HepG2 (cell line): ENCODE measurements around the gene TOB1. TPM values are rescaled to one million over a fixed set of nuclear protein-coding genes. Genes with fewer than 3 reads are reported as not detected.

ENCODE experiments used
- ELF1 ChIP-seq: sonication (generic); formaldehyde crosslinking; IDR thresholded peaks from 2 replicates; pipeline ENCODE4 v1.4.0; 2020; ENCODE audit warnings: missing genetic modification reagents
- HMG20A ChIP-seq: IDR thresholded peaks from 2 replicates; pipeline ENCODE4 v1.6.1; 2016; ENCODE audit warnings: borderline replicate concordance
- ISX ChIP-seq: sonication (generic); formaldehyde crosslinking; conservative IDR thresholded peaks from 2 replicates; pipeline ENCODE4 v1.5.0; 2020; ENCODE audit warnings: missing genetic modification reagents
- NFKB2 ChIP-seq: sonication (generic); formaldehyde crosslinking; IDR thresholded peaks from 2 replicates; pipeline ENCODE4 v1.4.0; 2020; ENCODE audit warnings: missing genetic modification reagents, borderline replicate concordance
- NR2F1 ChIP-seq, 2 experiments: fragments of 450-650 bp in 1 of 2; formaldehyde crosslinking in 1 of 2; IDR thresholded peaks; 2 replicates each; pipeline versions ENCODE4 v1.5.0 to v1.6.1; 2016 to 2020; ENCODE audit warnings: mild to moderate bottlenecking in 1 of 2, missing compliant biosample characterization in 1 of 2, missing genetic modification reagents in 1 of 2, moderate library complexity in 1 of 2
- PAWR ChIP-seq: sonication (generic); formaldehyde crosslinking; IDR thresholded peaks from 2 replicates; pipeline ENCODE4 v1.4.0; 2020; ENCODE audit warnings: missing genetic modification reagents, mild to moderate bottlenecking, borderline replicate concordance
- PITX1 ChIP-seq: sonication (generic); formaldehyde crosslinking; IDR thresholded peaks from 2 replicates; pipeline ENCODE4 v1.5.1; 2020; ENCODE audit warnings: mild to moderate bottlenecking, missing genetic modification reagents
- SMAD3 ChIP-seq: sonication (generic); formaldehyde crosslinking; IDR thresholded peaks from 2 replicates; pipeline ENCODE4 v1.4.0; 2020; ENCODE audit warnings: missing genetic modification reagents
- SUZ12 ChIP-seq: fragments of 150-350 bp; IDR thresholded peaks from 2 replicates; pipeline ENCODE4 v1.6.1; 2014; ENCODE audit warnings: low read depth, low read length
- TBL1XR1 ChIP-seq: fragments of 150-350 bp; IDR thresholded peaks from 2 replicates; pipeline ENCODE4 v1.6.1; 2014; ENCODE audit warnings: borderline replicate concordance, low read length; ENCODE audit not compliant: partially characterized antibody
- TEAD2 ChIP-seq: sonication (generic); formaldehyde crosslinking; IDR thresholded peaks from 2 replicates; pipeline ENCODE4 v1.9.0; 2021; ENCODE audit warnings: missing genetic modification reagents
- ZKSCAN5 ChIP-seq: sonication (generic); formaldehyde crosslinking; IDR thresholded peaks from 2 replicates; pipeline ENCODE4 v1.5.1; 2020; ENCODE audit warnings: mild to moderate bottlenecking, missing genetic modification reagents
- ZNF670 ChIP-seq: sonication (generic); formaldehyde crosslinking; IDR thresholded peaks from 2 replicates; pipeline ENCODE4 v1.8.0; 2022; ENCODE audit warnings: mild to moderate bottlenecking, missing genetic modification reagents, borderline replicate concordance
- ZNF672 ChIP-seq: sonication (generic); formaldehyde crosslinking; IDR thresholded peaks from 2 replicates; pipeline ENCODE4 v1.8.1; 2022; ENCODE audit warnings: missing genetic modification reagents
- ZNF749 ChIP-seq: sonication (generic); formaldehyde crosslinking; IDR thresholded peaks from 2 replicates; pipeline ENCODE4 v1.8.0; 2022; ENCODE audit warnings: mild to moderate bottlenecking, missing genetic modification reagents, moderate library complexity, borderline replicate concordance
- ZNF878 ChIP-seq: sonication (generic); formaldehyde crosslinking; IDR thresholded peaks from 2 replicates; pipeline ENCODE4 v1.8.1; 2023; ENCODE audit warnings: mild to moderate bottlenecking, missing genetic modification reagents, moderate library complexity
- polyA plus RNA-seq, 8 experiments: library from polyadenylated mRNA; depleted of rRNA in 3 of 8; stranded (reverse) in 7 of 8; unstranded in 1 of 8; fragments of >200 nt; fragmentation: Illumina TruSeq in 4 of 8; extraction: Trizol in 4 of 8; gene quantifications; 2 replicates each; pipeline versions ENCODE4 v1.2.1 to v1.2.3, GENCODE V29; 2011 to 2016; ENCODE audit warnings: low read depth in 4 of 8, missing spikeins in 1 of 8, mixed read lengths in 1 of 8; ENCODE audit not compliant: insufficient read depth in 1 of 8
- total RNA-seq, 5 experiments: library from RNA; depleted of rRNA; stranded (reverse); fragments of >200 nt; fragmentation: Illumina TruSeq; extraction: Trizol; gene quantifications; 2 replicates each; pipeline ENCODE4 v1.2.3, GENCODE V29; 2016; ENCODE audit warnings: low read depth in 1 of 5
- TF ChIP-seq, protein P1 (sequence below): sonication (generic); formaldehyde crosslinking; IDR thresholded peaks from 2 replicates; pipeline ENCODE4 v1.4.0; 2020; ENCODE audit warnings: missing genetic modification reagents, low read depth, mild to moderate bottlenecking, borderline replicate concordance
- TF ChIP-seq, protein P2 (sequence below): sonication (generic); formaldehyde crosslinking; IDR thresholded peaks from 2 replicates; pipeline ENCODE4 v1.5.0; 2020; ENCODE audit warnings: mild to moderate bottlenecking, missing genetic modification reagents
- TF ChIP-seq, protein P3 (sequence below): sonication (generic); formaldehyde crosslinking; IDR thresholded peaks from 2 replicates; pipeline ENCODE4 v1.4.0; 2020; ENCODE audit warnings: mild to moderate bottlenecking, missing genetic modification reagents
- TF ChIP-seq, protein P4 (sequence below): sonication (generic); formaldehyde crosslinking; IDR thresholded peaks from 2 replicates; pipeline ENCODE4 v1.5.0; 2020; ENCODE audit warnings: mild to moderate bottlenecking, missing genetic modification reagents, moderate library complexity
- TF ChIP-seq, protein P5 (sequence below): sonication (generic); formaldehyde crosslinking; IDR thresholded peaks from 2 replicates; pipeline ENCODE4 v1.5.1; 2020; ENCODE audit warnings: missing genetic modification reagents, mild to moderate bottlenecking, borderline replicate concordance
- TF ChIP-seq, protein P6 (sequence below): sonication (generic); formaldehyde crosslinking; IDR thresholded peaks from 2 replicates; pipeline ENCODE4 v1.4.0; 2020; ENCODE audit warnings: missing genetic modification reagents

Gene TOB1
- total and polyA plus RNA-seq, 2 of the 13 experiments (the other 11 are each of a cell fraction or from before 2014, with no cell fraction given): 21.9 to 57.7 TPM

DNA sequence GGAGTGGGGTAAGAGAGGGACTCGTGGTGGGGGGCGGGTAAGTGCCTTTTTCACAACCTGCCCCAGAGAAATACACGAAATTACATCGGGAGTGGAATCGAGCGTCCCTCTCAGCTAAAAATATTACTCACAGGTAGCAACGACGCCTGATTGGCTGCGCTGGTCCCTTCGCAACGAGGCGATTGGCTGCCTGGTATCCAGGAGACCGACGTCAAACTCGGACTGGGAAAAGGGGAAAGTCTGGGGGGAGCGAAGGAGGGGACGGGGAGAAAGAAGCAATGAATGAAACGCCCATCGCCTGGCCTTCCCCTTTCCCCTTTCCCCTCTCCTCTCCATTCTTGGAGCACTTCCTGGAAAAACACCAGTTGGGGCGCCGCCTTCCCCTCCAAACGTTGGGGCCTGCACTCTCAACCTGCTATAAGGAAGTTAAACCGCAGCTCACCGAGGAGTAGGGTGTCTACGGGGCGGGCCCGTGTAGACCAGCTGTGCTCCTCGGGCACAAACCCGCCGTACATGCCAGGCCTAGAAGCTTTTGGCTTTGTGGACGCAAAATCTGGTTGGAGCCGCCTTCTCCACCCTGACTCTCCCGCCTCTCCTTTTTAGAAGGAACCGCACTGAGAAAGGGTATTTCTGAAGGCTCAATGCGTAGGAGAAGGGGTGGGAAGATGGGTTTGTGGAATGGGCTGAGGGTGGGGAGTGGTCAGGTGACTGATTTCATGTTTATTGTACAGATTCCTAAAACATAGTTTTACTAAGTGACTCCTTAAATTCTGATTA, 1.4 kb upstream of the TOB1 start (continued):
- TF ChIP-seq, protein P1, sequence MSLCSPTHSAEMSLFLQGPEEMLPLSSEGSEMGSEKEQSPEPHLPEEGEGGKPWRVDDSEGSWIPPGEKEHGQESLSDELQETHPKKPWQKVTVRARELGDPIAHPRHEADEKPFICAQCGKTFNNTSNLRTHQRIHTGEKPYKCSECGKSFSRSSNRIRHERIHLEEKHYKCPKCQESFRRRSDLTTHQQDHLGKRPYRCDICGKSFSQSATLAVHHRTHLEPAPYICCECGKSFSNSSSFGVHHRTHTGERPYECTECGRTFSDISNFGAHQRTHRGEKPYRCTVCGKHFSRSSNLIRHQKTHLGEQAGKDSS (CRISPR knock-in tag): peak; percentile 81; the same call in 1 of the 2 replicates
- TF ChIP-seq PITX1: no peak
- TF ChIP-seq, protein P2, sequence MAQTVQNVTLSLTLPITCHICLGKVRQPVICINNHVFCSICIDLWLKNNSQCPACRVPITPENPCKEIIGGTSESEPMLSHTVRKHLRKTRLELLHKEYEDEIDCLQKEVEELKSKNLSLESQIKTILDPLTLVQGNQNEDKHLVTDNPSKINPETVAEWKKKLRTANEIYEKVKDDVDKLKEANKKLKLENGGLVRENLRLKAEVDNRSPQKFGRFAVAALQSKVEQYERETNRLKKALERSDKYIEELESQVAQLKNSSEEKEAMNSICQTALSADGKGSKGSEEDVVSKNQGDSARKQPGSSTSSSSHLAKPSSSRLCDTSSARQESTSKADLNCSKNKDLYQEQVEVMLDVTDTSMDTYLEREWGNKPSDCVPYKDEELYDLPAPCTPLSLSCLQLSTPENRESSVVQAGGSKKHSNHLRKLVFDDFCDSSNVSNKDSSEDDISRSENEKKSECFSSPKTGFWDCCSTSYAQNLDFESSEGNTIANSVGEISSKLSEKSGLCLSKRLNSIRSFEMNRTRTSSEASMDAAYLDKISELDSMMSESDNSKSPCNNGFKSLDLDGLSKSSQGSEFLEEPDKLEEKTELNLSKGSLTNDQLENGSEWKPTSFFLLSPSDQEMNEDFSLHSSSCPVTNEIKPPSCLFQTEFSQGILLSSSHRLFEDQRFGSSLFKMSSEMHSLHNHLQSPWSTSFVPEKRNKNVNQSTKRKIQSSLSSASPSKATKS: 0 out of 2 replicates have a peak, but pooled peaks have one; percentile 37
- TF ChIP-seq, protein P3, sequence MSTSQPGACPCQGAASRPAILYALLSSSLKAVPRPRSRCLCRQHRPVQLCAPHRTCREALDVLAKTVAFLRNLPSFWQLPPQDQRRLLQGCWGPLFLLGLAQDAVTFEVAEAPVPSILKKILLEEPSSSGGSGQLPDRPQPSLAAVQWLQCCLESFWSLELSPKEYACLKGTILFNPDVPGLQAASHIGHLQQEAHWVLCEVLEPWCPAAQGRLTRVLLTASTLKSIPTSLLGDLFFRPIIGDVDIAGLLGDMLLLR: no peak; the same call in none of the 2 replicates
- TF ChIP-seq, protein P4, sequence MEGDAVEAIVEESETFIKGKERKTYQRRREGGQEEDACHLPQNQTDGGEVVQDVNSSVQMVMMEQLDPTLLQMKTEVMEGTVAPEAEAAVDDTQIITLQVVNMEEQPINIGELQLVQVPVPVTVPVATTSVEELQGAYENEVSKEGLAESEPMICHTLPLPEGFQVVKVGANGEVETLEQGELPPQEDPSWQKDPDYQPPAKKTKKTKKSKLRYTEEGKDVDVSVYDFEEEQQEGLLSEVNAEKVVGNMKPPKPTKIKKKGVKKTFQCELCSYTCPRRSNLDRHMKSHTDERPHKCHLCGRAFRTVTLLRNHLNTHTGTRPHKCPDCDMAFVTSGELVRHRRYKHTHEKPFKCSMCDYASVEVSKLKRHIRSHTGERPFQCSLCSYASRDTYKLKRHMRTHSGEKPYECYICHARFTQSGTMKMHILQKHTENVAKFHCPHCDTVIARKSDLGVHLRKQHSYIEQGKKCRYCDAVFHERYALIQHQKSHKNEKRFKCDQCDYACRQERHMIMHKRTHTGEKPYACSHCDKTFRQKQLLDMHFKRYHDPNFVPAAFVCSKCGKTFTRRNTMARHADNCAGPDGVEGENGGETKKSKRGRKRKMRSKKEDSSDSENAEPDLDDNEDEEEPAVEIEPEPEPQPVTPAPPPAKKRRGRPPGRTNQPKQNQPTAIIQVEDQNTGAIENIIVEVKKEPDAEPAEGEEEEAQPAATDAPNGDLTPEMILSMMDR: peak; percentile 23; the same call in 1 of the 2 replicates
- peak; percentile 62; the same call in 1 of the 2 replicates for TF ChIP-seq SMAD3 (CRISPR knock-in tag)
- TF ChIP-seq NFKB2 (CRISPR knock-in tag): peak; percentile 65; the same call in 1 of the 2 replicates
- TF ChIP-seq ZNF749 (CRISPR knock-in tag): 0 out of 2 replicates have a peak, but pooled peaks have one; percentile 57
- TF ChIP-seq TEAD2: 0 out of 2 replicates have a peak, but pooled peaks have one; percentile 16
- no peak for TF ChIP-seq PAWR (CRISPR knock-in tag)
- TF ChIP-seq NR2F1 (CRISPR knock-in tag; IDR thresholded peaks at IDR 0.05): no peak
- TF ChIP-seq ZKSCAN5 (CRISPR knock-in tag): 0 out of 2 replicates have a peak, but pooled peaks have one; percentile 42
- TF ChIP-seq HMG20A (CRISPR knock-in tag): peak; percentile 18; the same call in 1 of the 2 replicates
- no peak for TF ChIP-seq TBL1XR1
- TF ChIP-seq, protein P5, sequence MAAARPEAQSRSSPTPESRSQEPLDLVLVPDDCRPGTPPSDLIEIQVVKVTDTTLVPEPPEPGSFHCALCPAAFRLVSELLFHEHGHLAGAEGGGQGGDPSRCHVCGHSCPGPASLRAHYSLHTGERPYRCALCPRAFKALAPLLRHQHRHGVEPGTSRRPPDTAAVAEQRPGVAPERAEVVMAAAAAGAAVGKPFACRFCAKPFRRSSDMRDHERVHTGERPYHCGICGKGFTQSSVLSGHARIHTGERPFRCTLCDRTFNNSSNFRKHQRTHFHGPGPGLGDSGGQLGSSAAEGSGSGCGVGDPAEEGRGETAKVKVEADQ: peak; percentile 11; the same call in 1 of the 2 replicates
- TF ChIP-seq ELF1 (CRISPR knock-in tag): peak; percentile 89
- no peak for TF ChIP-seq SUZ12
- no peak for TF ChIP-seq ZNF672
- no peak; the same call in 1 of the 2 replicates for TF ChIP-seq ZNF670
- no peak; the same call in 1 of the 2 replicates for TF ChIP-seq ZNF878
- TF ChIP-seq, protein P6, sequence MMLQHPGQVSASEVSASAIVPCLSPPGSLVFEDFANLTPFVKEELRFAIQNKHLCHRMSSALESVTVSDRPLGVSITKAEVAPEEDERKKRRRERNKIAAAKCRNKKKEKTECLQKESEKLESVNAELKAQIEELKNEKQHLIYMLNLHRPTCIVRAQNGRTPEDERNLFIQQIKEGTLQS (CRISPR knock-in tag): peak; percentile 55; the same call in 1 of the 2 replicates
- TF ChIP-seq ISX (CRISPR knock-in tag): 0 out of 2 replicates have a peak, but pooled peaks have one; percentile 31
